ENCODE data around the gene USP33. TPM values are rescaled to one million over a fixed set of nuclear protein-coding genes. Genes with fewer than 3 reads are reported as not detected.

The USP33 gene
- total RNA-seq, 1 donor from 2014 or later = 63.6 TPM

GRCh38 chr1:77673030-77673429 is 86.6 kb downstream of the USP33 start:
- TF ChIP-seq CTCF (IDR thresholded peaks at IDR 0.05) = no peak
- Histone ChIP-seq H3K4me3 (no peak overlapping the region), H3K9me3 (no peaks in the 10 kb centered on the region), H3K27me3 (no peaks in the 10 kb centered on the region), H3K4me1 (peaks cover 8% of the 10 kb centered on the region), H3K36me3 (no peaks in the 10 kb centered on the region), H3K27ac (no peak overlapping the region)
- ATAC-seq (no peak), DNase-seq (no peak)
- intact Hi-C loops (cut with DNase I) = no loop called here

- no peaks in the 10 kb centered on the region for H3K9me3 ChIP-seq
- intact Hi-C loops (cut with DNase I) = no loop called here
Observed at GRCh38 chr1:77672374-77672773, 87.3 kb downstream of the USP33 start.

GRCh38 chr1:77671836-77672235 is 87.8 kb downstream of the USP33 start:
- Histone ChIP-seq H3K36me3 (no peaks in the 10 kb centered on the region), H3K9me3 (no peaks in the 10 kb centered on the region), H3K27me3 (no peaks in the 10 kb centered on the region), H3K4me3 (peak overlapping the region; percentile 3), H3K27ac (no peak overlapping the region), H3K4me1 (peaks cover 8% of the 10 kb centered on the region)
- ATAC-seq (no peak), DNase-seq (no peak)
- TF ChIP-seq CTCF (IDR thresholded peaks at IDR 0.05) = no peak
- intact Hi-C loops (cut with DNase I) = no loop called here

More at GRCh38 chr1:77672374-77672773, 87.3 kb downstream of the USP33 start:
- DNase-seq = no peak
- Histone ChIP-seq H3K4me1 (peaks cover 8% of the 10 kb centered on the region), H3K4me3 (no peak overlapping the region), H3K36me3 (no peaks in the 10 kb centered on the region), H3K27ac (no peak overlapping the region), H3K27me3 (no peaks in the 10 kb centered on the region)
- ATAC-seq = no peak
- no peak for TF ChIP-seq CTCF (IDR thresholded peaks at IDR 0.05)

- H3K27ac ChIP-seq = no peak overlapping the region
- ATAC-seq (no peak), DNase-seq (no peak)
- intact Hi-C loops (cut with DNase I) = no loop called here
- no peak overlapping the region for H3K4me3 ChIP-seq
- TF ChIP-seq CTCF (IDR thresholded peaks at IDR 0.05) = no peak
- no peaks in the 10 kb centered on the region for H3K9me3 ChIP-seq
- H3K4me1 ChIP-seq = peaks cover 8% of the 10 kb centered on the region
- no peaks in the 10 kb centered on the region for H3K36me3 ChIP-seq
- H3K27me3 ChIP-seq = no peaks in the 10 kb centered on the region
Observed at GRCh38 chr1:77670330-77670729, 89.3 kb downstream of the USP33 start.

GRCh38 chr1:77668924-77669449 is 90.7 kb downstream of the USP33 start:
- intact Hi-C loops (cut with DNase I) = no loop called here
- peaks cover 15% of the 10 kb centered on the region for H3K4me1 ChIP-seq
- DNase-seq (no peak), ATAC-seq (no peak)
- no peaks in the 10 kb centered on the region for H3K9me3 ChIP-seq
- no peaks in the 10 kb centered on the region for H3K36me3 ChIP-seq
- TF ChIP-seq CTCF (IDR thresholded peaks at IDR 0.05) = no peak
- no peak overlapping the region for H3K4me3 ChIP-seq
- no peaks in the 10 kb centered on the region for H3K27me3 ChIP-seq
- no peak overlapping the region for H3K27ac ChIP-seq

Data from upper lobe of right lung (tissue), 1 donor.